Astrocyte (in vitro differentiated cells and primary cell): ENCODE results near the gene FAM217A.

Experiments
- EZH2 ChIP-seq: IDR thresholded peaks from 2 replicates; pipeline ENCODE4 v1.6.1; 2012; ENCODE audit warnings: mild to moderate bottlenecking, low read length, inconsistent platforms; ENCODE audit not compliant: insufficient read depth
- TF ChIP-seq, protein P1 (sequence below): IDR thresholded peaks from 2 replicates; pipeline ENCODE4 v1.5.1; 2011; ENCODE audit warnings: low read depth, mild to moderate bottlenecking, inconsistent platforms, low read length, moderate library complexity; ENCODE audit not compliant: insufficient read depth

GRCh38 chr6:4103929-4104328, 25.0 kb upstream of the FAM217A start:
- TF ChIP-seq, protein P1, sequence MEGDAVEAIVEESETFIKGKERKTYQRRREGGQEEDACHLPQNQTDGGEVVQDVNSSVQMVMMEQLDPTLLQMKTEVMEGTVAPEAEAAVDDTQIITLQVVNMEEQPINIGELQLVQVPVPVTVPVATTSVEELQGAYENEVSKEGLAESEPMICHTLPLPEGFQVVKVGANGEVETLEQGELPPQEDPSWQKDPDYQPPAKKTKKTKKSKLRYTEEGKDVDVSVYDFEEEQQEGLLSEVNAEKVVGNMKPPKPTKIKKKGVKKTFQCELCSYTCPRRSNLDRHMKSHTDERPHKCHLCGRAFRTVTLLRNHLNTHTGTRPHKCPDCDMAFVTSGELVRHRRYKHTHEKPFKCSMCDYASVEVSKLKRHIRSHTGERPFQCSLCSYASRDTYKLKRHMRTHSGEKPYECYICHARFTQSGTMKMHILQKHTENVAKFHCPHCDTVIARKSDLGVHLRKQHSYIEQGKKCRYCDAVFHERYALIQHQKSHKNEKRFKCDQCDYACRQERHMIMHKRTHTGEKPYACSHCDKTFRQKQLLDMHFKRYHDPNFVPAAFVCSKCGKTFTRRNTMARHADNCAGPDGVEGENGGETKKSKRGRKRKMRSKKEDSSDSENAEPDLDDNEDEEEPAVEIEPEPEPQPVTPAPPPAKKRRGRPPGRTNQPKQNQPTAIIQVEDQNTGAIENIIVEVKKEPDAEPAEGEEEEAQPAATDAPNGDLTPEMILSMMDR = no peak
- TF ChIP-seq EZH2 = no peak
